ENCODE results near the gene MAB21L2. TPM values are rescaled to one million over a fixed set of nuclear protein-coding genes. Genes with fewer than 3 reads are reported as not detected.

MAB21L2 gene
- polyA plus RNA-seq, 1 of the 3 experiments (the other 2 are of a cell fraction) = 0.92 TPM

DNA sequence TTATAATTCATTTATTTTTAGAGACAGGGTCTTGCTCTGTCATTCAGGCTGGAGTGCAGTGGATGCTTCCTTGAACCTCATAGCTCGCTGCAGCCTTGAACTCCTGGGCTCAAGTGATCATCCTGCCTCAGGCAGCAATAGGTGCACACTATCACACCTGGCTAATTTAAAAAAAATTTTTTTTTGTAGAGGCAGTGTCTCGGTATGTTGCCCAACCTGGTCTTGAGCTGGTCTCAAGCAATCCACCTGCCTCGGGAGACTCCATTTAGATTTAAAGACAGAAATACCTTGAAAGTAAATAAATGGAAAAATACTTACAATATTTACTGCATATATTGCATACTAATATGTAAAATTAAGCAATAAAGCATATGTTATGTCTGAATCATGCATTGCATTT, 40.3 kb upstream of the MAB21L2 start:
- POLR2A ChIA-PET = no interaction called here
- H3K9ac ChIP-seq = no peak overlapping the region
- H3K4me3 ChIP-seq (ENCODE audit: low read depth in 2 of 2, low read length in 1 of 2) = no peak overlapping the region
- H3K27me3 ChIP-seq (ENCODE audit: insufficient read depth) = no peaks in the 10 kb centered on the region
- DNase-seq = no peak
- H3K4me1 ChIP-seq (ENCODE audit: control insufficient read depth in 1 of 2, insufficient read depth in 2 of 2, low read depth in 1 of 2, low read length in 1 of 2) = no peaks in the 10 kb centered on the region
- no peaks in the 10 kb centered on the region for H3F3A ChIP-seq (replicated peaks; ENCODE audit: insufficient read depth)
- WGBS (ENCODE audit: low lambda C conversion rate) = 91% methylated on average over 3 of the region's 3 CpGs
- no peak overlapping the region for H2AFZ ChIP-seq (ENCODE audit: low read depth)
- CTCF ChIA-PET = interaction anchor here (1.3 kb wide), 1 partner anchor 299 kb away, joined by 3 read pairs; no protein-coding TSS in a partner anchor
- H3K4me2 ChIP-seq = no peak overlapping the region
- no peaks in the 10 kb centered on the region for H3K79me2 ChIP-seq (ENCODE audit: insufficient read depth)
- H3K9me3 ChIP-seq = no peaks in the 10 kb centered on the region; the same call in 1 of the 2 replicates
- H3K27ac ChIP-seq (ENCODE audit: low read depth in 2 of 2, low read length in 1 of 2) = no peak overlapping the region
- TF ChIP-seq GATA2 (CRISPR knock-in tag; IDR thresholded peaks at IDR 0.05) (no peak), TAF1 (IDR thresholded peaks at IDR 0.05; ENCODE audit: borderline replicate concordance, low read depth, low read length) (no peak), GABPA (IDR thresholded peaks at IDR 0.05; ENCODE audit: low read depth) (no peak), FOSL2 (IDR thresholded peaks at IDR 0.05; ENCODE audit: borderline replicate concordance, low read depth) (no peak), NFIC (IDR thresholded peaks at IDR 0.05; ENCODE audit: borderline replicate concordance) (no peak), SIN3A (IDR thresholded peaks at IDR 0.05; ENCODE audit: borderline replicate concordance, low read depth, low read length) (no peak), MXI1 (IDR thresholded peaks at IDR 0.05; ENCODE audit: low read depth, low read length) (no peak), RCOR1 (IDR thresholded peaks at IDR 0.05; ENCODE audit: low read length) (no peak), TCF12 (IDR thresholded peaks at IDR 0.05) (no peak)
- TF ChIP-seq, protein P1, sequence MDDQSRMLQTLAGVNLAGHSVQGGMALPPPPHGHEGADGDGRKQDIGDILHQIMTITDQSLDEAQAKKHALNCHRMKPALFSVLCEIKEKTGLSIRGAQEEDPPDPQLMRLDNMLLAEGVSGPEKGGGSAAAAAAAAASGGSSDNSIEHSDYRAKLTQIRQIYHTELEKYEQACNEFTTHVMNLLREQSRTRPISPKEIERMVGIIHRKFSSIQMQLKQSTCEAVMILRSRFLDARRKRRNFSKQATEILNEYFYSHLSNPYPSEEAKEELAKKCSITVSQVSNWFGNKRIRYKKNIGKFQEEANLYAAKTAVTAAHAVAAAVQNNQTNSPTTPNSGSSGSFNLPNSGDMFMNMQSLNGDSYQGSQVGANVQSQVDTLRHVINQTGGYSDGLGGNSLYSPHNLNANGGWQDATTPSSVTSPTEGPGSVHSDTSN (IDR thresholded peaks at IDR 0.05) = no peak
- TF ChIP-seq, protein P2, sequence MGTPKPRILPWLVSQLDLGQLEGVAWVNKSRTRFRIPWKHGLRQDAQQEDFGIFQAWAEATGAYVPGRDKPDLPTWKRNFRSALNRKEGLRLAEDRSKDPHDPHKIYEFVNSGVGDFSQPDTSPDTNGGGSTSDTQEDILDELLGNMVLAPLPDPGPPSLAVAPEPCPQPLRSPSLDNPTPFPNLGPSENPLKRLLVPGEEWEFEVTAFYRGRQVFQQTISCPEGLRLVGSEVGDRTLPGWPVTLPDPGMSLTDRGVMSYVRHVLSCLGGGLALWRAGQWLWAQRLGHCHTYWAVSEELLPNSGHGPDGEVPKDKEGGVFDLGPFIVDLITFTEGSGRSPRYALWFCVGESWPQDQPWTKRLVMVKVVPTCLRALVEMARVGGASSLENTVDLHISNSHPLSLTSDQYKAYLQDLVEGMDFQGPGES (IDR thresholded peaks at IDR 0.05; ENCODE audit: low read depth, low read length) = no peak
- H3K36me3 ChIP-seq (replicated peaks in 1 of 2; ENCODE audit: control insufficient read depth in 1 of 2, insufficient read depth in 2 of 2, low read length in 1 of 2) = no peaks in the 10 kb centered on the region
- no peaks in the 10 kb centered on the region for H4K20me1 ChIP-seq (ENCODE audit: insufficient read depth)
- H3K9me2 ChIP-seq = no peaks in the 10 kb centered on the region

DNA sequence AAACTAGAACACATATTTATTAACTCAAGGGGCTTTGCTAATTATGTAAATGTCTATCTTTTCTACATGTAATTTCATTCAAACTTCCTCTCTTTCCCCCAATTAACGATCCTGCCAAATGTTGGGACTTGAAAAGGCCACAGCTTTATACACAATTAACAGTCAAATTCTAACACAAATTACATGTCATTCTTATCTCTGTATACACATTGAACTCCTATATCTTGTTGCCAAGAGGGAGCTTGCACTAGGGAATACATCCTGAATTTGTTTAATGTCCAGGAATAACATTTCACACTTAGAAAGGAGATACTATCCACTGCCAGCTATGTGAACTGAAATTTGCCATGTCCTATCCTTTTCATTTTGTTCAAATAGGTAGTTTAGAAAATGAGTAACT, 38.9 kb upstream of the MAB21L2 start:
- no peak overlapping the region for H3K4me3 ChIP-seq (ENCODE audit: low read depth in 2 of 2, low read length in 1 of 2)
- H3K9me2 ChIP-seq = no peaks in the 10 kb centered on the region
- no peaks in the 10 kb centered on the region for H3K4me1 ChIP-seq (ENCODE audit: control insufficient read depth in 1 of 2, insufficient read depth in 2 of 2, low read depth in 1 of 2, low read length in 1 of 2)
- no peaks in the 10 kb centered on the region for H3K9me3 ChIP-seq
- POLR2A ChIA-PET = no interaction called here
- H3K27ac ChIP-seq (ENCODE audit: low read depth in 2 of 2, low read length in 1 of 2) = no peak overlapping the region
- no peaks in the 10 kb centered on the region for H4K20me1 ChIP-seq (ENCODE audit: insufficient read depth)
- 100% methylated on average over 1 of the region's 1 CpG for WGBS (ENCODE audit: low lambda C conversion rate)
- CTCF ChIA-PET = interaction anchor here (1.3 kb wide), 1 partner anchor 301 kb away, joined by 3 read pairs; no protein-coding TSS in a partner anchor
- no peak for DNase-seq
- TF ChIP-seq TCF12 (IDR thresholded peaks at IDR 0.05) (no peak), MXI1 (IDR thresholded peaks at IDR 0.05; ENCODE audit: low read depth, low read length) (no peak), RCOR1 (IDR thresholded peaks at IDR 0.05; ENCODE audit: low read length) (no peak), RAD21 (IDR thresholded peaks at IDR 0.05; ENCODE audit: low read length) (no peak), MEF2A (IDR thresholded peaks at IDR 0.05; ENCODE audit: borderline replicate concordance, low read depth) (no peak), GABPA (IDR thresholded peaks at IDR 0.05; ENCODE audit: low read depth) (no peak), GATA2 (CRISPR knock-in tag; IDR thresholded peaks at IDR 0.05) (no peak), SIN3A (IDR thresholded peaks at IDR 0.05; ENCODE audit: borderline replicate concordance, low read depth, low read length) (no peak), TEAD4 (IDR thresholded peaks at IDR 0.05; ENCODE audit: borderline replicate concordance, insufficient read depth) (no peak), RXRA (IDR thresholded peaks at IDR 0.05; ENCODE audit: borderline replicate concordance, low read depth) (no peak), FOXM1 (IDR thresholded peaks at IDR 0.05; ENCODE audit: low read depth) (no peak), RFX5 (IDR thresholded peaks at IDR 0.05; ENCODE audit: low read length) (no peak)
- TF ChIP-seq, protein P3, sequence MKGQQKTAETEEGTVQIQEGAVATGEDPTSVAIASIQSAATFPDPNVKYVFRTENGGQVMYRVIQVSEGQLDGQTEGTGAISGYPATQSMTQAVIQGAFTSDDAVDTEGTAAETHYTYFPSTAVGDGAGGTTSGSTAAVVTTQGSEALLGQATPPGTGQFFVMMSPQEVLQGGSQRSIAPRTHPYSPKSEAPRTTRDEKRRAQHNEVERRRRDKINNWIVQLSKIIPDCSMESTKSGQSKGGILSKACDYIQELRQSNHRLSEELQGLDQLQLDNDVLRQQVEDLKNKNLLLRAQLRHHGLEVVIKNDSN (IDR thresholded peaks at IDR 0.05; ENCODE audit: borderline replicate concordance, low read depth) = no peak
- TF ChIP-seq, protein P4, sequence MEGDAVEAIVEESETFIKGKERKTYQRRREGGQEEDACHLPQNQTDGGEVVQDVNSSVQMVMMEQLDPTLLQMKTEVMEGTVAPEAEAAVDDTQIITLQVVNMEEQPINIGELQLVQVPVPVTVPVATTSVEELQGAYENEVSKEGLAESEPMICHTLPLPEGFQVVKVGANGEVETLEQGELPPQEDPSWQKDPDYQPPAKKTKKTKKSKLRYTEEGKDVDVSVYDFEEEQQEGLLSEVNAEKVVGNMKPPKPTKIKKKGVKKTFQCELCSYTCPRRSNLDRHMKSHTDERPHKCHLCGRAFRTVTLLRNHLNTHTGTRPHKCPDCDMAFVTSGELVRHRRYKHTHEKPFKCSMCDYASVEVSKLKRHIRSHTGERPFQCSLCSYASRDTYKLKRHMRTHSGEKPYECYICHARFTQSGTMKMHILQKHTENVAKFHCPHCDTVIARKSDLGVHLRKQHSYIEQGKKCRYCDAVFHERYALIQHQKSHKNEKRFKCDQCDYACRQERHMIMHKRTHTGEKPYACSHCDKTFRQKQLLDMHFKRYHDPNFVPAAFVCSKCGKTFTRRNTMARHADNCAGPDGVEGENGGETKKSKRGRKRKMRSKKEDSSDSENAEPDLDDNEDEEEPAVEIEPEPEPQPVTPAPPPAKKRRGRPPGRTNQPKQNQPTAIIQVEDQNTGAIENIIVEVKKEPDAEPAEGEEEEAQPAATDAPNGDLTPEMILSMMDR (IDR thresholded peaks at IDR 0.05) = no peak
- TF ChIP-seq, protein P5, sequence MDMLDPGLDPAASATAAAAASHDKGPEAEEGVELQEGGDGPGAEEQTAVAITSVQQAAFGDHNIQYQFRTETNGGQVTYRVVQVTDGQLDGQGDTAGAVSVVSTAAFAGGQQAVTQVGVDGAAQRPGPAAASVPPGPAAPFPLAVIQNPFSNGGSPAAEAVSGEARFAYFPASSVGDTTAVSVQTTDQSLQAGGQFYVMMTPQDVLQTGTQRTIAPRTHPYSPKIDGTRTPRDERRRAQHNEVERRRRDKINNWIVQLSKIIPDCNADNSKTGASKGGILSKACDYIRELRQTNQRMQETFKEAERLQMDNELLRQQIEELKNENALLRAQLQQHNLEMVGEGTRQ (IDR thresholded peaks at IDR 0.05; ENCODE audit: borderline replicate concordance, low read depth, low read length) = no peak
- TF ChIP-seq, protein P6, sequence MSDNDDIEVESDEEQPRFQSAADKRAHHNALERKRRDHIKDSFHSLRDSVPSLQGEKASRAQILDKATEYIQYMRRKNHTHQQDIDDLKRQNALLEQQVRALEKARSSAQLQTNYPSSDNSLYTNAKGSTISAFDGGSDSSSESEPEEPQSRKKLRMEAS (IDR thresholded peaks at IDR 0.05; ENCODE audit: low read depth) = no peak
- no peak overlapping the region for H3K9ac ChIP-seq
- no peaks in the 10 kb centered on the region for H3K27me3 ChIP-seq (ENCODE audit: insufficient read depth)
- H3K79me2 ChIP-seq (ENCODE audit: insufficient read depth) = no peaks in the 10 kb centered on the region
- no peak overlapping the region for H2AFZ ChIP-seq (ENCODE audit: low read depth)
- peaks cover 3% of the 10 kb centered on the region for H3F3A ChIP-seq (replicated peaks; ENCODE audit: insufficient read depth)
- no peaks in the 10 kb centered on the region for H3K36me3 ChIP-seq (replicated peaks in 1 of 2; ENCODE audit: control insufficient read depth in 1 of 2, insufficient read depth in 2 of 2, low read length in 1 of 2)
- no peak overlapping the region for H3K4me2 ChIP-seq

Measured in SK-N-SH (cell line).